Liver (tissue), 9 donors: Measurements from ENCODE around the gene MPRIP. TPM values are rescaled to one million over a fixed set of nuclear protein-coding genes. Genes with fewer than 3 reads are reported as not detected.
A peak's percentile ranks its signal among the peaks of the same experiment; 100 is the strongest.

Source experiments
- DNase-seq: peaks from one replicate; pipeline ENCODE4 v3.0.0-alpha.2; 2017; ENCODE audit warnings: low spot score
- H3K27ac ChIP-seq, 2 donors: one replicate each; pipeline ENCODE4 v1.7.0; 2013; ENCODE audit warnings: inconsistent platforms in 2 of 2, low read length in 2 of 2, control low read depth in 1 of 2, low read depth in 1 of 2, mild to moderate bottlenecking in 1 of 2
- H3K27me3 ChIP-seq, 4 donors: one replicate each; pipeline versions ENCODE4 v1.6.1 to v1.7.0; 2013; ENCODE audit warnings: low read length in 3 of 4, inconsistent platforms in 1 of 4, mild to moderate bottlenecking in 1 of 4, moderate library complexity in 1 of 4; ENCODE audit not compliant: control insufficient read depth in 4 of 4, insufficient read depth in 4 of 4
- H3K36me3 ChIP-seq, 4 donors: one replicate each; pipeline versions ENCODE4 v1.6.1 to v1.7.0; 2013; ENCODE audit warnings: low read length in 3 of 4, mild to moderate bottlenecking in 3 of 4, low read depth in 1 of 4, moderate library complexity in 1 of 4; ENCODE audit not compliant: control insufficient read depth in 4 of 4, insufficient read depth in 3 of 4
- H3K4me1 ChIP-seq, 4 donors: one replicate each; pipeline versions ENCODE4 v1.6.1 to v1.7.0; 2013; ENCODE audit warnings: low read length in 3 of 4, mild to moderate bottlenecking in 3 of 4, moderate library complexity in 1 of 4; ENCODE audit not compliant: control insufficient read depth in 4 of 4, insufficient read depth in 4 of 4
- H3K4me3 ChIP-seq, 3 donors: one replicate each; pipeline versions ENCODE4 v1.6.1 to v1.7.0; 2013; ENCODE audit warnings: low read length in 3 of 3, control low read depth in 1 of 3, low read depth in 1 of 3, mild to moderate bottlenecking in 1 of 3
- H3K9ac ChIP-seq, 2 donors: one replicate each; pipeline ENCODE4 v1.7.0; 2013; ENCODE audit warnings: low read length in 2 of 2, mild to moderate bottlenecking in 2 of 2, moderate library complexity in 2 of 2, control low read depth in 1 of 2, low read depth in 1 of 2
- H3K9me3 ChIP-seq, 4 donors: one replicate each; pipeline versions ENCODE4 v1.6.1 to v1.7.0; 2013; ENCODE audit warnings: low read length in 3 of 4; ENCODE audit not compliant: control insufficient read depth in 4 of 4
- EGR1 ChIP-seq, 2 donors: IDR thresholded peaks; 2 replicates each; pipeline ENCODE4 v1.6.1; 2016 to 2018; ENCODE audit warnings: antibody characterized with exemption in 2 of 2, low read depth in 2 of 2
- GABPA ChIP-seq, 2 donors: IDR thresholded peaks in 1 of 2; conservative IDR thresholded peaks in 1 of 2; 2 replicates each; pipeline ENCODE4 v1.6.1; 2016; ENCODE audit warnings: antibody characterized with exemption in 2 of 2, mild to moderate bottlenecking in 1 of 2, moderate library complexity in 1 of 2
- HNF4A ChIP-seq, 2 donors: conservative IDR thresholded peaks; 2 replicates each; pipeline ENCODE4 v1.6.1; 2016; ENCODE audit warnings: antibody characterized with exemption in 2 of 2, mild to moderate bottlenecking in 2 of 2
- HNF4G ChIP-seq: IDR thresholded peaks from 2 replicates; pipeline ENCODE4 v1.6.1; 2016; ENCODE audit warnings: antibody characterized with exemption
- JUND ChIP-seq, 2 donors: IDR thresholded peaks; 2 replicates each; pipeline ENCODE4 v1.6.1; 2016; ENCODE audit warnings: antibody characterized with exemption in 2 of 2
- NR2F2 ChIP-seq: IDR thresholded peaks from 2 replicates; pipeline ENCODE4 v1.6.1; 2016; ENCODE audit warnings: antibody characterized with exemption
- RAD21 ChIP-seq, 2 donors: IDR thresholded peaks; 2 replicates each; pipeline ENCODE4 v1.6.1; 2016; ENCODE audit warnings: antibody characterized with exemption in 2 of 2, mild to moderate bottlenecking in 2 of 2
- RXRA ChIP-seq, 2 donors: IDR thresholded peaks; 2 replicates each; pipeline ENCODE4 v1.6.1; 2017 to 2018; ENCODE audit warnings: antibody characterized with exemption in 2 of 2, mild to moderate bottlenecking in 1 of 2
- SP1 ChIP-seq: IDR thresholded peaks from 2 replicates; pipeline ENCODE4 v1.6.1; 2018; ENCODE audit warnings: antibody characterized with exemption, mild to moderate bottlenecking
- YY1 ChIP-seq: IDR thresholded peaks from 2 replicates; pipeline ENCODE4 v1.6.1; 2016; ENCODE audit warnings: antibody characterized with exemption, mild to moderate bottlenecking
- WGBS: extraction: QIAGEN DNeasy Blood & Tissue Kit; methylation state at CpG from one replicate; pipeline ENCODE4 v1.1.7; 2013; 5-methylcytosine and 5-hydroxymethylcytosine counted together
- polyA plus RNA-seq, 2 donors: library from polyadenylated mRNA; stranded (reverse) in 1 of 2; unstranded in 1 of 2; fragments of 200-250 nt in 1 of 2; fragments of >200 nt in 1 of 2; fragmentation: Nextera tagmentation in 1 of 2; extraction: Ambion mirVana in 1 of 2; gene quantifications; one replicate each; pipeline versions ENCODE4 v1.2.1 to v1.2.3, GENCODE V29; 2013 to 2015
- total RNA-seq, 2 donors: library from RNA; depleted of rRNA; stranded (reverse); fragments of >200 nt; gene quantifications; one replicate each; pipeline ENCODE4 v1.2.3, GENCODE V29; 2014
- TF ChIP-seq, protein P1 (sequence below): IDR thresholded peaks from 2 replicates; pipeline ENCODE4 v1.6.1; 2016; ENCODE audit warnings: antibody characterized with exemption, mild to moderate bottlenecking
- TF ChIP-seq, protein P2 (sequence below): IDR thresholded peaks from 2 replicates; pipeline ENCODE4 v1.6.1; 2016; ENCODE audit warnings: antibody characterized with exemption
- TF ChIP-seq, protein P3 (sequence below): IDR thresholded peaks from 2 replicates; pipeline ENCODE4 v1.6.1; 2016; ENCODE audit warnings: antibody characterized with exemption
- TF ChIP-seq, protein P4 (sequence below): IDR thresholded peaks from 2 replicates; pipeline ENCODE4 v1.6.1; 2016; ENCODE audit warnings: antibody characterized with exemption
- donor health status: healthy.
- donor health status: healthy.
- donor health status: healthy.
- donor health status: healthy.
- donor health status: healthy.

MPRIP gene
- total and polyA plus RNA-seq, 4 donors, result 21.2 to 61.9 (median 34.7) TPM

DNA sequence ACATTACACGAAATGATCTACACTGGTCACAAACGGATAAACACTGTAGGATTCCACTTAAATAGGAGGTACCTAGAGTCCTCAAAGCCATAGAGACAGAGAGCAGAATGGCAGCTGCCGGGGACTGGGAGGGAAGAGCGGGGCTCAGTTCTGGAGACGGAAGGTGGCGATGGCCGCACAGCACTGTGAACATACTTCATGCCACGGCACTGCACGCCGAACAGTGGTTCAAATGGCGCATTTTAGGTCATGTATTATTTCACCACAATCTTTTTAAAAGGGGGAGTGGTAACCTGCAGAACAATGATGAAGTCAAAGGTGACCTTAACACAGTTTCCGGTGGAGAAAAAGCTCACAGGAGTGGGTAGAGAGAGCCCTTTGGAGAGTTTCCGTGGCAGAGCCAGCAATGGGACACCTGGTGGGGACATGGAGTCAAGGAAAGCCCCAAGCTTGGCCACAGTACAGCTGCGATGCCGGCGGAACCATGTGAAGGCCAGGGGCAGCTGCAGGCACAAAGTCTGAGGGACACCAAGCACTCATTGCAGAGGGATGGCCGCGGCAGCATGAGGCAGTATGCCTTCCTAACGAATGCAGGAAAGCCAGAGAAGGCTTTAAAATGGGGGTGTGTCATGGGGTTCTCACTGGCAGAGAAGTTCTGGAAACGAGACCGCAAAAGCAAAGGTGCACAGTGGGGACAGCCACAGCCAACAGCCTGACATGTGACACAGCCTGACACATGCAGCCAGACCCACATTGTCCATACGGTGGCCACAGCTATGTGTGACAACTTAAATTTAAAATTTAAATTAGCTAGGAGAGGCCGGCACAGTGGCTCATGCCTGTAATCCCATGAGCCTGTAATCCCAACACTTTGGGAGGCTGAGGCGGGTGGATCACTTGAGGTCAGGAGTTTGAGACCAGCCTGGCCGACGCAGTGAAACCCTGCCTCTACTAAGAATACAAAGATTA lies 187.4 kb downstream of the MPRIP start:
- Histone ChIP-seq H3K9ac (no peak overlapping the region), H3K9me3 (no peaks in the 10 kb centered on the region), H3K27me3 (no peaks in the 10 kb centered on the region), H3K36me3 (peaks cover 10 to 55% (median 31%) of the 10 kb centered on the region in 4 donors), H3K27ac (no peak overlapping the region), H3K4me3 (no peak overlapping the region), H3K4me1 (peaks cover 8 to 45% (median 34%) of the 10 kb centered on the region in 4 donors)
- no peak for DNase-seq
- TF ChIP-seq, protein P1, sequence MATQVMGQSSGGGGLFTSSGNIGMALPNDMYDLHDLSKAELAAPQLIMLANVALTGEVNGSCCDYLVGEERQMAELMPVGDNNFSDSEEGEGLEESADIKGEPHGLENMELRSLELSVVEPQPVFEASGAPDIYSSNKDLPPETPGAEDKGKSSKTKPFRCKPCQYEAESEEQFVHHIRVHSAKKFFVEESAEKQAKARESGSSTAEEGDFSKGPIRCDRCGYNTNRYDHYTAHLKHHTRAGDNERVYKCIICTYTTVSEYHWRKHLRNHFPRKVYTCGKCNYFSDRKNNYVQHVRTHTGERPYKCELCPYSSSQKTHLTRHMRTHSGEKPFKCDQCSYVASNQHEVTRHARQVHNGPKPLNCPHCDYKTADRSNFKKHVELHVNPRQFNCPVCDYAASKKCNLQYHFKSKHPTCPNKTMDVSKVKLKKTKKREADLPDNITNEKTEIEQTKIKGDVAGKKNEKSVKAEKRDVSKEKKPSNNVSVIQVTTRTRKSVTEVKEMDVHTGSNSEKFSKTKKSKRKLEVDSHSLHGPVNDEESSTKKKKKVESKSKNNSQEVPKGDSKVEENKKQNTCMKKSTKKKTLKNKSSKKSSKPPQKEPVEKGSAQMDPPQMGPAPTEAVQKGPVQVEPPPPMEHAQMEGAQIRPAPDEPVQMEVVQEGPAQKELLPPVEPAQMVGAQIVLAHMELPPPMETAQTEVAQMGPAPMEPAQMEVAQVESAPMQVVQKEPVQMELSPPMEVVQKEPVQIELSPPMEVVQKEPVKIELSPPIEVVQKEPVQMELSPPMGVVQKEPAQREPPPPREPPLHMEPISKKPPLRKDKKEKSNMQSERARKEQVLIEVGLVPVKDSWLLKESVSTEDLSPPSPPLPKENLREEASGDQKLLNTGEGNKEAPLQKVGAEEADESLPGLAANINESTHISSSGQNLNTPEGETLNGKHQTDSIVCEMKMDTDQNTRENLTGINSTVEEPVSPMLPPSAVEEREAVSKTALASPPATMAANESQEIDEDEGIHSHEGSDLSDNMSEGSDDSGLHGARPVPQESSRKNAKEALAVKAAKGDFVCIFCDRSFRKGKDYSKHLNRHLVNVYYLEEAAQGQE, result no peak
- TF ChIP-seq RXRA (IDR thresholded peaks at IDR 0.05) (no peak), SP1 (no peak), YY1 (no peak), EGR1 (IDR thresholded peaks at IDR 0.05; ENCODE audit: low read depth in 2 of 2) (no peak), JUND (IDR thresholded peaks at IDR 0.05) (no peak), GABPA (IDR thresholded peaks at IDR 0.05 in 1 of 2, conservative IDR thresholded peaks at IDR 0.05 in 1 of 2) (no peak)
- TF ChIP-seq, protein P2, sequence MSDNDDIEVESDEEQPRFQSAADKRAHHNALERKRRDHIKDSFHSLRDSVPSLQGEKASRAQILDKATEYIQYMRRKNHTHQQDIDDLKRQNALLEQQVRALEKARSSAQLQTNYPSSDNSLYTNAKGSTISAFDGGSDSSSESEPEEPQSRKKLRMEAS, result no peak
- WGBS, result 86% methylated on average over 26 of the region's 26 CpGs

DNA sequence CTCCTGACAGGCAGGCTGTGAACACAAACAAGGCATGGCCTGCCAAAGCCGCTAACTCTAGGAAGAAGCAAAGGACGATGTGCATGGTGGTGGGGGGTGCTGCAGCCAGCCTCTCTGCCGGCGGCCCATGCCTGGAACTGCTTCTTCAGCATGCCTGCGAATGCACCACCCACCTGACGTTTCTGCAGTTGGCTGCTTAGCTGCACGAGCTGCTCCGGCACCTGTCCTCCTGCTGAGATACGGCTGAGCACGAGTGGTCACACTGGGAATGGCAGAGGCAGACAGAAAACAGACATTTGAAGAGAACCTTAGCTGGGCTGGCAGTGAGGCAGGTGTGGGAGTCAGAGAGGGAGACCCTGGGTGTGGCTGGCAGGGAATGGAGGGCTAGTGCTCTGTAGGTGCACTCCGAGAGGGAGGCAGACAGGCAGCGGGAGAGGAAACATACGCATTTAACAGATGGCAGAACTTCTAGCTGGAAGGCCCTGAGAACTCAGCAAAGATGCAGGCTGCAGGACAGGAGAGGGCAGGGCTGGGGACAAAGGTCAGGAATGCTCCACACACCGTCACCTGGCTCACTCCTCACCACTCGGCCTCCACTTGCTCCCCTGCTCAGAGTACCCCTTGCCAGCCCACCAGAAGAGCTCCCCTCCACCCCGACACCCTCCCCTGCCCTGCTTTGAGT lies 189.5 kb downstream of the MPRIP start:
- DNase-seq, result no peak
- WGBS, result 68% methylated on average over 16 of the region's 16 CpGs
- H3K9ac ChIP-seq, result no peak overlapping the region
- no peak overlapping the region for H3K27ac ChIP-seq
- peaks cover 6 to 35% (median 18%) of the 10 kb centered on the region in 4 donors for H3K36me3 ChIP-seq
- H3K4me1 ChIP-seq, result peaks cover 8 to 63% (median 48%) of the 10 kb centered on the region in 4 donors
- no peaks in the 10 kb centered on the region for H3K9me3 ChIP-seq
- H3K27me3 ChIP-seq, result no peaks in the 10 kb centered on the region
- TF ChIP-seq RAD21 (IDR thresholded peaks at IDR 0.05), result no peak
- TF ChIP-seq HNF4G, result no peak
- TF ChIP-seq HNF4A (conservative IDR thresholded peaks at IDR 0.05), result peak; percentile 39 to 45
- no peak overlapping the region for H3K4me3 ChIP-seq

DNA sequence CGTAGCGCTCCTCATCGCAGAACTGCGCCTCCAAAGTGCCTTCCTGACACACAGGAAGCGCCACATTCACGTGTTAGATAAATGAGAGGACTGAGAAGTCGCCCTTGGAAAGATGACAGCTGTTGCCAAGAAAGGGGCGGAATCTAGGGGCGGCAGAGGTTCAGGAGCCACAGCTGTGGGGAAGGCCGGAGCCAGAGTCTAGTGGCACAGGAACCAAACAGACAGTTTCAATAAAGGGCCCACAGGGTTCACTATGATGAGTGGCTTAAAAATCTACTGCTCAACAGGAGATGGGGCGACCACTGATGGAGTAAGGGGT lies 190.0 kb downstream of the MPRIP start:
- WGBS, result 76% methylated on average over 11 of the region's 11 CpGs
- H3K36me3 ChIP-seq, result peaks cover 5 to 32% (median 16%) of the 10 kb centered on the region in 4 donors
- no peak overlapping the region for H3K9ac ChIP-seq
- peaks cover 8 to 63% (median 48%) of the 10 kb centered on the region in 4 donors for H3K4me1 ChIP-seq
- H3K27ac ChIP-seq, result no peak overlapping the region
- no peaks in the 10 kb centered on the region for H3K27me3 ChIP-seq
- no peak for DNase-seq
- no peaks in the 10 kb centered on the region for H3K9me3 ChIP-seq
- H3K4me3 ChIP-seq, result no peak overlapping the region
- TF ChIP-seq HNF4A (conservative IDR thresholded peaks at IDR 0.05) (no peak), RXRA (IDR thresholded peaks at IDR 0.05) (no peak), GABPA (IDR thresholded peaks at IDR 0.05 in 1 of 2, conservative IDR thresholded peaks at IDR 0.05 in 1 of 2) (no peak), YY1 (no peak), HNF4G (no peak), SP1 (no peak), NR2F2 (no peak), EGR1 (IDR thresholded peaks at IDR 0.05; ENCODE audit: low read depth in 2 of 2) (no peak), JUND (IDR thresholded peaks at IDR 0.05) (no peak)
- TF ChIP-seq, protein P3, sequence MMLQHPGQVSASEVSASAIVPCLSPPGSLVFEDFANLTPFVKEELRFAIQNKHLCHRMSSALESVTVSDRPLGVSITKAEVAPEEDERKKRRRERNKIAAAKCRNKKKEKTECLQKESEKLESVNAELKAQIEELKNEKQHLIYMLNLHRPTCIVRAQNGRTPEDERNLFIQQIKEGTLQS, result no peak
- TF ChIP-seq, protein P1, result no peak
- TF ChIP-seq, protein P2, result no peak
- TF ChIP-seq, protein P4, sequence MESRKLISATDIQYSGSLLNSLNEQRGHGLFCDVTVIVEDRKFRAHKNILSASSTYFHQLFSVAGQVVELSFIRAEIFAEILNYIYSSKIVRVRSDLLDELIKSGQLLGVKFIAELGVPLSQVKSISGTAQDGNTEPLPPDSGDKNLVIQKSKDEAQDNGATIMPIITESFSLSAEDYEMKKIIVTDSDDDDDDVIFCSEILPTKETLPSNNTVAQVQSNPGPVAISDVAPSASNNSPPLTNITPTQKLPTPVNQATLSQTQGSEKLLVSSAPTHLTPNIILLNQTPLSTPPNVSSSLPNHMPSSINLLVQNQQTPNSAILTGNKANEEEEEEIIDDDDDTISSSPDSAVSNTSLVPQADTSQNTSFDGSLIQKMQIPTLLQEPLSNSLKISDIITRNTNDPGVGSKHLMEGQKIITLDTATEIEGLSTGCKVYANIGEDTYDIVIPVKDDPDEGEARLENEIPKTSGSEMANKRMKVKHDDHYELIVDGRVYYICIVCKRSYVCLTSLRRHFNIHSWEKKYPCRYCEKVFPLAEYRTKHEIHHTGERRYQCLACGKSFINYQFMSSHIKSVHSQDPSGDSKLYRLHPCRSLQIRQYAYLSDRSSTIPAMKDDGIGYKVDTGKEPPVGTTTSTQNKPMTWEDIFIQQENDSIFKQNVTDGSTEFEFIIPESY, result no peak
